ENCODE data around the gene NCL.

DNA sequence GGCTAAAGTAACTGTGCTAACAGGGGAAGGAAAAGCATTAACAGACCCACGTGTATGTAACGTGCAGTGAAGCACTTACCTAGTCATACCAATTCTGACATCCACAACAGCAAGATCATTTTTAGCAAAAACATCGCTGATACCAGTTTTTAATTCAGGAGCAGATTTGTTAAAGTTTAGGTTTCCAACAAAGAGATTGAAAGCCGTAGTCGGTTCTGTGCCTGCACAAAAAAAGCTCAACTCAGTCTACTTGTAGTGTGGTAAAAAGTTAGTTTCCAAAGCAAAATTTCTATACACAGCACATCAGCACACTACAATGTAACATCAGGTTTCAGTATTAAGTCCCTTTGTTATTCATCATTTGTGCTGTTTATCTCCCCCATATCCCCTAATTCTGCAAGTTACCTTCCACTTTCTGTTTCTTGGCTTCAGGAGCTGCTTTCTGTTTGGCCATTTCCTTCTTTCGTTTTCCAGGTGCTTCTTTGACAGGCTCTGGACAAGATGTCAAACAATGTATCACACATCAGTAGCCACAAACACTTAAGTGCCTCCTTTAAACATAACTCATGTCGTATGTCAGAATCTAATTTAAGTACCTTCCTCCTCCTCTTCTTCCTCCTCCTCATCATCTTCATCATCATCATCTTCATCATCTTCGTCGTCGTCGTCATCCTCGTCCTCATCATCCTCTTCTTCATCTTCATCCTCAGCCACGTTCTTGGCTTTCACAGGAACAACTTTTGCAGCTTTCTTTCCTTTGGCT, 4.0 kb downstream of the NCL start:
- TF ChIP-seq, protein P1, sequence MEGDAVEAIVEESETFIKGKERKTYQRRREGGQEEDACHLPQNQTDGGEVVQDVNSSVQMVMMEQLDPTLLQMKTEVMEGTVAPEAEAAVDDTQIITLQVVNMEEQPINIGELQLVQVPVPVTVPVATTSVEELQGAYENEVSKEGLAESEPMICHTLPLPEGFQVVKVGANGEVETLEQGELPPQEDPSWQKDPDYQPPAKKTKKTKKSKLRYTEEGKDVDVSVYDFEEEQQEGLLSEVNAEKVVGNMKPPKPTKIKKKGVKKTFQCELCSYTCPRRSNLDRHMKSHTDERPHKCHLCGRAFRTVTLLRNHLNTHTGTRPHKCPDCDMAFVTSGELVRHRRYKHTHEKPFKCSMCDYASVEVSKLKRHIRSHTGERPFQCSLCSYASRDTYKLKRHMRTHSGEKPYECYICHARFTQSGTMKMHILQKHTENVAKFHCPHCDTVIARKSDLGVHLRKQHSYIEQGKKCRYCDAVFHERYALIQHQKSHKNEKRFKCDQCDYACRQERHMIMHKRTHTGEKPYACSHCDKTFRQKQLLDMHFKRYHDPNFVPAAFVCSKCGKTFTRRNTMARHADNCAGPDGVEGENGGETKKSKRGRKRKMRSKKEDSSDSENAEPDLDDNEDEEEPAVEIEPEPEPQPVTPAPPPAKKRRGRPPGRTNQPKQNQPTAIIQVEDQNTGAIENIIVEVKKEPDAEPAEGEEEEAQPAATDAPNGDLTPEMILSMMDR (IDR thresholded peaks at IDR 0.05), result no peak
- no peak for TF ChIP-seq POLR2A (IDR thresholded peaks at IDR 0.05)
- TF ChIP-seq POLR2AphosphoS5 (IDR thresholded peaks at IDR 0.05), result no peak
